ENCODE data around the gene CLTB.
A peak's percentile ranks its signal among the peaks of the same experiment; 100 is the strongest.

The CLTB gene

DNA sequence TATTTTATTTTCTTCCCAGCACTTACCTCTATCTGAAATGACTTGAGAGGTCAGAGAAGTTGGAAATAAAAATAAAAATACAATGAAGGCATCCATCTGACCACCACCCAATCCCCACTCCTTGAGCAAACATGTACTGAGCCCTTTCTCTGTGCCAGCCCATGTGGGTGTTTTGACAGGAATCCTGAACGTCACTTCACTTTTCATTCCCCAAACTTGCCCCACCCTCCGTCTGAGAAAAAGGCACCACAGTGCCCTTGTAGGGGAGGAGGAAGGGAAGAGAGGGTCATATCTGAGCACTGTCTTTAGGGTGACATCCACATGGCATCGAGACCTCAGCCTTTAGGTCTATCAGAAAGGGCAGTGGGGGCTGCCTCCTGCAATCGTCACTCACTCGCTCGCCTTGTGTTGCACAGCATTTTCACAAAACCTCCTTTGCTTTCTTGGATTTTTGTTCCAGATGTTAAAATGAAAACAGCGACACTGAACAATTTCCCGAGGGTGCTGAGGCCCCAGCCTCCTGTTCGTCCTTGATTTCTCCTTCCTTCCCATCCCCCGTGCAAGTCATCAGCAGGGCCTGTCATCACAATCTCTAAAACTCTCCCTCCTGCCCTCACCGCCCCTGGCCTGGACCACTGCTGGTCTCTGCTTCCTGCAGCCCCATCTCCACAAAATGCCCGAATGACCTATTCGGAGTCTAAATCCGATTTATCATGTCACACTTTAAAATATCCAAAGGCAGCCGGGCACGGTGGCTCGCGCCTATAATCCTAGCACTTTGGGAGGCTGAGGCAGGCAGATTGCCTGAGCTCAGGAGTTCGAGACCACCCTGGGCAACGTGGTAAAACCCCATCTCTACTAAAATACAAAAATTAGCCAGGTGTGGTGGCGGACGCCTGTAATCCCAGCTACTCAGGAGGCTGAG, 14.8 kb downstream of the CLTB start:
- DNase-seq (ENCODE audit: low read depth) = no peak

DNA sequence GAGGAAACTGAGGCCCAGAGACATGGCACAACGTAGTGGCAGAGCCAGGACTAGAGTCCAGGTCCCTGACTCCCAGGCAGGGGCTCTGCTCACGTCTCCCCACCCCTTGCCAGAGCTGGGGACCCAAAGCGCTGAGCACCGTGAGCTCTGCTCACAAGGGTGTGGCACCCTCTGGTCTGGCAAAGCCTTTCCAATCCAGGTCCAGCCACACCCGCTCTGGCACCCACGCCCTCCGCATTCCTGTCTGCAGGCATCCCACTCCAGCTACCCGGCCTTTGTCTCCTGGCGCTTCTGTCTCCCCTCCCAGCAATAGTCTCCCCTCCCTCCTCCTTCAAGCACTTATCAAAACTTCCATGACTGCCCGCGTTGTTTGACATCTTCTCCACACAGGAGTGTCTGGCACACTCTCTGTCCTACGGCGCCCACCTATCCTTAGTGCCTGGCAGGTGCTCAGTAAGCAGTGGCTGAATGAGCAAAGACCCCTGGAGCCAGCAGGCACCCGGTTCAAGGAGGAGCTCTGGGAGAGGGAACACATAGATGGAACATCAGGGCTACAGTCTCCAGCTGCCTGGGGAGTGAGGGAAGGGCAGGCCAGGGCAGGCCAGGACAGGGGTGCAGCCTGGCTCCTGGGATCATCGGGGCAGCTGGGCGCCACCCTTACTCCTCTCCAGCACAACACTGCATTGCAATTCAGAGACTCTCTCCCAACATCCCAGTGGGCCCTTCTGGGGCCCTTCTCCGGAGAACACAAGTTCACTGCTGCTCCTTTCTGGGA, 15.8 kb downstream of the CLTB start:
- no peak for DNase-seq (ENCODE audit: low read depth)

DNA sequence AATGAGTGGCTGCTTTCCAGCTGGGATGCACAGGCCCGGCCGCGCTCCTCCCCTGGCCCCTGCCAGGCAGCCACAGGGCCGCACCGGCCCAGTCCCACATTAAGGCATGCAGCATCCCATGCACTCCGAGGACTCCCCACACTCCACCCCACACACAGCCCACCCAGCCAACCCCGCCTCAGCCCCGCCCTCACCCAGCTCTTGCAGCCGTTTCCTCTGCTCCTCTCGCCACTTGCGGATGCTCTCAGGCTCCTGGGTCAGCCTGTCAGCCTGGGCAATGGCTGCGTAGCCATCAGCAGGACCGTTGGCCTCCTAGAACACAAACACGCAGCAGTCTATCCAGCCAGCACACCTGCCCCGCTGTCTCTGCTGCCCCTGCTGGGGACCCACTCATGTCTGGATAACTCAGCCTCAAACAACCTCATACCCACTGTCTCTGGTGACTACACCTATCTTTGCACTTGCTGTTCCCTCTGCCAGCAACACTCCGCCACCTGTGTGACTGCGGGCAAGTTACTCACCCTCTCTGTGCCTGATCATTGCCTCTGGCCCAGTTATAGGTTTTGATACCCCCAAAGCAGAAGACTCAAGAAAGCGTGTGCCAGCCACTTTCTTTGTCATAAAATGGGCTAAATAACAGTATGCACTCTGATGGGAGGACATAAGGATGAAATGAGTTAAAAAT, 18.5 kb downstream of the CLTB start:
- no peak for DNase-seq (ENCODE audit: low read depth)

DNA sequence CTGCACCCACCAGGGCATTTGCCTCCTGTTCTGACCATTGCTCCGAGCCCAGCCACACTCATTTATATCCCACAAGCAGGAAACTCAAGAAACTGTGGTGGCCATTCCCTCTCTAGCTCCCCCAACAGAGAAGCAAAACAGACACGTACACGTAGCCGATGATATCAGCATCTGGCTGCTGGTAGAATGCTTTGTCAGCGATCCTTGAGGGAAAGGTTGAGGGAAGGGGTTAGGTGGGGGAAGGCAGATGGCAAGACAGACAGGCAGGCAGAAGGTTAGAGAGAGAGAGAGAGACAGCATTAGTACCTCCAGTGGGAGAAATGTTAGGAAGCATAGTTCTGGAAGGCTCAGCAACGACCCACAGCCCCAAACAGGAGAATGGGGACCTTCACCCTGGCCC, 20.0 kb downstream of the CLTB start:
- no peak for DNase-seq (ENCODE audit: low read depth)

DNA sequence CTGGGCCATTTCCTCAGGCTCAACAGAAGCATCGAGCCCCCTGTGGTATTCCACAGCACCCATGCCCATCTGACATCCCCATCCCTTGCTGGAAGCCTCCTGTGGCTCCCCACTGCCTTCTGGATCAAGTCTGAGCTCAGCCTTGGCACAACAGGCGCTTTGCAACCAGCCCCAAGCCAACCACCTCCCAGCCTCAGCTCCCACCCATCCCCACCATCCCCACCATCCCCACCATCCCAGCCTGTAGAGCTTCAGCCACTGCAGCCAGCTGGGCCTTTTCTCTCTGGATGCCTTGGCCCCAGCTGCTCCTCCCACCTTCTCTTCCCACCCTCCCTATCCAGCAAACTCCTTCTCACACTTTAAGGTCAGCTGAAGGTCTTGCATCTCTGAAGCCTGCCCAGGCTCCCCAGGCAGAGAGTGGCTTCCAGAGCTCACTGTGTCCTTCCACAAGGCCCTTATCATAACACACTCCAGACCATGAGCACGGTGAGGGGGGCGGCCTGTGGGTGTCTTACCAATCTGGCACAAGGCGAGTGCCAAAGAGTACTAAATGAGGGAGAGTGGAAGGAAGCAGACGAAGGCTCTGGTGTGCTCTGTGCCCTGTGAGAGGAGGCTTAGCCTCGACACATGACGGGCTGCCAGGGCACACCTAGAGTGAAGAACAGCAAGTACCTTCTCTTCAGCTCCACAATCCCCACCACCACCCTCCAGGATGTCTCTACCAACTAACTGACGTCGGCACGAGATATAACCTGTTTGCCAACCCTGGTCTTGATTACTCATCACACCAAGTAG, 21.3 kb downstream of the CLTB start:
- no peak for DNase-seq (ENCODE audit: low read depth)

DNA sequence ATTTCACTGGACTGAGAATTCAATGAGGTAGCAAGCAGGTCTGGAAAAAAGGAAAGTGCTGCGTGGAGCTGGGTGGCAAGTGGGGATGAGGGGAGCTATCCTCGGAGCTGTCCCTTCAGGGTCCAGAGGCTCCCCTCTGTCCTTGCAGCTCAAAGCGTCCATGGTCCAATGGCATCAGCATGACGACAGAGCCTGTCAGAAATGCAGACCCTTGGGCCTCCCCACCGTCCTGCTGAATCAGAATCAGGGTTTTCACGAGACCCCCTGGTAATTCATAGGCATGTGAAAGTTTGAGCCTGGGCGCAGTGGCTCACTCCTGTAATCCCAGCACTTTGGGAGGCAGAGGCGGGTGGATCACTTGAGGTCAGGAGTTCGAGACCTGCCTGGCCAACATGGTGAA, 22.2 kb downstream of the CLTB start:
- DNase-seq (ENCODE audit: low read depth) = no peak

DNA sequence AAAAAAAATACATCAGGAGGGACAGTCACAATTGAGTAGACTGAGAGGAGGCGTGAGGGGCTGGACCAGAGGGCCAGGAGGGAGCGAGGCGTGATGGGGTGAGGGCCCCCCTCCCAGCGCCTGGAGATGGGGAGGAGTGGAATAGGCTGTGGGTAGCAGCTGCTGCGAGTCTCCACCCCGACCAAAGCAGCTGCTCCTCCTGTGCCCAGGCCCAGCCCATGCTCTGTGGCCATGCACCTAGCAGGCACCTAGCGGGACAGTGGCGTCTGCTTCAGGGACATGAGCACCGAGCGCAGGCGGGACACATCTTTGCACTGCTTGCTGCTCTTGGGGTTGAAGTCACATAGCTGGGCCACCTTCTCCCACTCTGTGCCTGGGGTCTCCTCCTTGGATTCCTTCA, 23.8 kb downstream of the CLTB start:
- no peak for DNase-seq (ENCODE audit: low read depth)

DNA sequence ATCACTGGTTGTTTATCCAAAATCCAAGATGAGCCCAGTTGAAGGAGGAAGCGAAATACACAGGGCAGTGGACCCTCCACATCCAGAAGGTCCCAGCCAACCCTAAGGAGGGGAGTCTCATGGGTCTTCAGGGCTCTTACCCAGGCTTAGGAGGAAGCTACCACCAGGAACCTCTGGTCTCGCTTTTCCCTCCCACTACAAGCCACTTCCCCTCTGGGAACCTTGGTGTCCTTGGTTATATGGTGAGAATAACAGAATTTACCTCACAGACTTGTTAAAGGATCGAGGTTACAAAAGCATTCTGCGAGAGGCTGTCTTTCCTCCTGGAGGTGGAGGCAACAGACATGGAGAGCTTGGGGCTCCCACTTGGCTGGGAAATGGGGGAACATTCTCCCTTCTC, 24.3 kb downstream of the CLTB start:
- no peak for DNase-seq (ENCODE audit: low read depth)

DNA sequence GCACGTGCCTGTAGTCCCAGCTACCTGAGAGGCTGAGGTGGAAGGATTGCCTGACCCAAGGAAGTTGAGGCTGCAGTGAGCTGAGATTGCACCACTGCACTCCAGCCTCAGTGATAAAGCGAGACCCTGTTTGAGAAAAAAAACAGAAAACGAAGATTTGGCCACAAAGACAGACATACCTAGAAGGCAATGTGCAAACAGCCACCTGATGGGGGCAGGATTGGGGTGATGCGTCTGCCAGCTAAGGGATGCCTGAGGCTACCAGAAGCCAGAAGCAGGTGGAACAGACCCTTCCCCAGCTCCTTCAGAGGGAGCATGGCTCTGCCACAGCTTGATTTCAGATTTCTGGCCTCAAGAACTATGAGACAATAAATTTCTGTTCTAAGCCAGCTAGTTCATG, 24.9 kb downstream of the CLTB start:
- DNase-seq (ENCODE audit: low read depth) = no peak

DNA sequence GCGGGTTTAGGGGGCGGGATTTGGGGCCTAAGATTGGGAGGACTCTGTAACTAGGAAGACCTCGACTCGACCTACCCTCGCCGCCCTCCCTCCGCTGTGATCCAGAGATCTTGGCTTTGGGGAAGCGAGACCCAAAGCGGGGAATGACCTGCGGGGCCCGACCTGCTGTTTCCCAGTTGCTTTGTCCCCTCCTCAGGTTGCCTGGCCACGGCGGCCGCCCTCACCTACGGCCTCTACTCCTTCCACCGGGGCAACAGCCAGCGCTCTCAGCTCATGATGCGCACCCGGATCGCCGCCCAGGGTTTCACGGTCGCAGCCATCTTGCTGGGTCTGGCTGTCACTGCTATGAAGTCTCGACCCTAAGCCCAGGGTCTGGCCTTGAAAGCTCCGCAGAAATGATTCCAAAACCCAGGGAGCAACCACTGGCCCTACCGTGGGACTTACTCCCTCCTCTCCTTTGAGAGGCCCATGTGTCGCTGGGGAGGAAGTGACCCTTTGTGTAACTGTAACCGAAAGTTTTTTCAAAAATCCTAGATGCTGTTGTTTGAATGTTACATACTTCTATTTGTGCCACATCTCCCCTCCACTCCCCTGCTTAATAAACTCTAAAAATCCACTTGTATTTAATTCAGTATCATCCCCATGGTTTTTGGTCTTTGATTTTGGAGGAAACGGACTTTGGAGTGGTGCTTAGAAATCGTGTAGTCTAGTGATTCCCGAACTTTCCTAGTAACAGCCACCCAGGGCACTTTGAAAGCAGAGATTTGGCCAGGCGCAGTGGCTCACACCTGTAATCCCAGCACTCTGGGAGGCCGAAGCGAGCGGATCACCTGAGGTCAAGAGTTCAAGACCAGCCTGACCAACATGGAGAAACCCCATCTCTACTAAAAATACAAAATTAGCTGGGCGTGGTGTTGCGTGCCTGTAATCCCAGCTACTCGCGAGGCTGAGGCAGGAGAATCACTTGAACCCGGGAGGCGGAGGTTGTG, 26.9 kb downstream of the CLTB start:
- no peak for DNase-seq (ENCODE audit: low read depth)

DNA sequence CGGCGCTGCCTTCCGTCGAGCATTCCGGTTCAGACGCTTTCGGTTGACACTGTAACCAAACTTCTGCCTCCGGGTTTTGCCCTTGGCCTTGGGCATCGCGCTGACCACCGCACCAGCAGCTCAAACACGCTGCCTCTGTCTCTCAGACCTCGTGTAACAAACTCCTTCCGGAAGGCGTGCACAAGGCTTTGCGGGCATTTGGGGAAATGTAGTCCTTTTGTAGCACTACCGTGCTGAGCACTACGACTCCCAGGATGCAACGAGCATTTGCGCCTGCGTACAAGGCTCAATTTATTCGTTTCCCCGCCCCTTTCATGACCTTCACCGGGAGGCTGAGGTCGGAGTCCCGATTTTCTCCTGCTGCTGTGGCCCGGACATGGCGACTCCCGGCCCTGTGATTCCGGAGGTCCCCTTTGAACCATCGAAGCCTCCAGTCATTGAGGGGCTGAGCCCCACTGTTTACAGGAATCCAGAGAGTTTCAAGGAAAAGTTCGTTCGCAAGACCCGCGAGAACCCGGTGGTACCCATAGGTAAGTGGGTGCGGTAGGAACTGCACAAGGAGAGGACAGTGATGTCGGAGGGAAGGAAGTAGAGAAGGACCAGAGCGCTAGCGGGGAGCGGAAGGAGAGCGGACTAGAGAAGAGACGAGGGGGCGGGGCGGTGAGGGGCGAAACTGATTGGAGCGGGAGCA, 27.8 kb downstream of the CLTB start, which contains the start of the genes HIGD2A and NOP16:
HIGD2A (plus strand) TSS at position 308 of the 691 bp plus-strand sequence; CDS start at position 377, 69 bp downstream.
NOP16 (minus strand) TSS at position 155 of the 691 bp plus-strand sequence; CDS start at position 96, 59 bp downstream.
- DNase-seq (ENCODE audit: low read depth) = peak; percentile 98

DNA sequence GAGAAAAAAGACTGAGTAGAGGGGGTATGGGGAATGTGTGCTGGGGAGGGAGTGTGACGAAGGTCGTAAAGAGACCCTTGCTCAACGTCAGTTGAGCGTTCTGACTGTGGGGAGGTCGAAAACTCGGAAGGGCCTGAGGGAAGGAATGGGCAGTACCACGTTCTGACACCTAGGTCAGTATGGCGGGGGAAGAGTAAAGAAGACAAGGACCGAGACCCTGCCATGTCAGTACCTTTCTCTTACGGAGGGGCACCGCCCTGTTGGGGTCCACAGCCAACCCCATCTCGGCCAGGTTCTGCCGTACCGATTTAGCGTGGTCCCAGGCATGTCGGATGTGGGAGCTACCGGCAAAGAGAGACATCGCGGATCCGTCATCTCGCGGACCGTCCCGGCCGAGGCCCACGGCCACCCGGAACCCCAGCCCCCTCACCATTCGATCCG, 28.3 kb downstream of the CLTB start:
- no peak for DNase-seq (ENCODE audit: low read depth)

DNA sequence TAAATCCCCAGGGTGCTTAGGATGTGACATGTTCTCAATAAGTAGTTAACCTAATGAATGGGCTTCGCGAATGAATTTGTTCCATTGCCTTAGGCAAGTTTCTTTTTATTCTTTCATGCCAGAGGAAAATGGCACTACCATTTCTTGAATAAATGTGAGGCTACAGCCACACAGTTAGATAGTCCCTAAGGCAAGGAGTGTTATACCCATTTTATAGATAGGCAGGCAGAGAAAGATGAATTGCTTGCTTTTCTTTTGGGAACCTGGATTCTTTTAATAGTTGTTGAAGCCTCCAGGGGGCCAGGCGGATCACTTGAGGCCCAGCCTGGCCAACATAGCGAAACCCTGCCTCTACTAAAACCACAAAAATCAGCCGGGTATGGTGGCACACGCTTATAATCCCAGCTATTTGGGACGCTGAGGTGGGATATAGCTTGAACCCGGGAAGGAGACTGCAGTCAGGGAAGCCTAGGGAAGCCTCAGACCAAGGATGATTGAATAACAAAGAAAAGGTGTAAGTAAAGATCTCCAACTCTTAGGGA, 28.9 kb downstream of the CLTB start:
- no peak for DNase-seq (ENCODE audit: low read depth)

DNA sequence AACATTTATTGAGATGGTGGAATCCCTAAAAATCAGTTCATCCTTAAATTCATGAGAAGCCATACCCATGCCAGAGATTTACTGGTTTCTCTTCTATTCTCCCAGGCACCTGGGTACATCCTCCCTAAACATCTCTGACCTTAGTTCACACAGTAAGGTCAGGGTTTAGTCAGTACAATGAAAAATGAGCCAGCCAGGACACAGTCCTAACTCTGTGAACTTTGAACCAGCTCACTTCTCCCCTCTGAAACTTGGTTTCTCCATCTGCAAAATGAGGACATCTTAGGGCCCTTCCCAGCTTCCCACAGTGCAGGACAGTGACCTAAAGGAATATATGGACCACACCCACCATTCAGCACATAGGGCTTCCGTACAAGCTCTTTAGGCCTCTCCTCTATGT, 29.8 kb downstream of the CLTB start:
- no peak for DNase-seq (ENCODE audit: low read depth)

DNA sequence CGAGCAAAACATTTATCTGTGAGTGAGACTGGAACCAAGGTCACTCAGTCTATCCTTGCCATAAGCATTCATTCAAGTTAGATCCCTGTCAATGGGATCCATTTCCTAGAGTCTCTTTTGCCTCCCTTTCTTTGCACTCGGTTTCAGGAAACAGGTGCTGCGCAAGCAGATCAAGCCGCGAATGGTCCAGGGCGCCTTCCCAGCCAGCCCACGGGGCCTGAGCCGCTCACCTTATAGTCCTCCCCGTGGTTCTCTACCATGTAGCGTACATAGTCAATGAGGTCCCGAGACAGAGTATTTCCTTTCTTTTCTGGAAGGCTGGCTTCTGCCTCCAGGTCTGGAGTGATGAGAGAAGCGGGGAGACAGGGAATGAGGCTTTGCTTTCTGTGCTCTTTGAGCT, 31.3 kb downstream of the CLTB start:
- DNase-seq (ENCODE audit: low read depth) = no peak

DNA sequence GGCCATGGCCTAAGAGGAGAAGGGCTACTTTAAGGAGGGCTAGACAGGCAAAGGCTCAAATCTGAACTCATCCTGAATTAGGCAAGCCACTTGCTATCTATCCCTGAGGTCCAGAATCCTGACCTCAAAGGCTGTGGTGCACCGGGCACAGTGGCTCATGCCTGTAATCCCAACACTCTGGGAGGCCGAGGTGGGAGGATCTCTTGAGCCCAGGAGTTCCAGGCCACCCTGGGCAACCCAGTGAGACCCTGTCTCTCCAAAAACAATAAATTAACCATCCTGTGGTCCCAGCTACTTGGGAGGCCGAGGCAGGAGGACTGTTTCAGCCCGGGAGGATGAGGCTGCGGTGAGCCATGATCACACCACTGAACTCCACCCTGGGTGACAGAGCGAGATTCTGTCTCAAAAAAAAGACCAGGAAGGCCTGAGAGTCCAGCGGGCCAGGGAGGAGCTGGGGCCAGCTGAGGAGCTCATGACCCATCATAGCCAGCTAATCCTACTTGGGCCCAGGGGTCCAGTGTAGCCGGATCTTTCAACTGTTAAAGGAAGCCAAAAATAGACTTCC, 31.9 kb downstream of the CLTB start:
- no peak for DNase-seq (ENCODE audit: low read depth)

DNA sequence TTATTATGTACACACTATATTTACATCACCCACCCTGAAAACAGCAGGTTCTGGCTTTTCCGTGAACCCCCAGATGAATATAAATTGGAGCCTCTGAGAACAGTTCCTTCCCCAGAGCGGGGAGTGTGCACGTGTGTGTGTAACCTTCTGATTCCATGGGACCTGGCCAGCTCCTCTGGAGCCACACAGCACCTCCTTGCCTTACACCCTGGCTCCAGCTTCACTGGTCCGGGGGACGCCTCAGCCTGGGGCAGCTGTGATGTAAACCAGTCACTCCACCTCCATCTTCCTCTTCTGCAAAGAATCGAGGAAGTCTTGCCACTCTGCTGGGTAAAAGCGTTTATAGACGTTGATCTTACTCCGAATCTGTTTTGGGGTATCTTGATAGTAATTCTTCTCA, 32.4 kb downstream of the CLTB start:
- no peak for DNase-seq (ENCODE audit: low read depth)

DNA sequence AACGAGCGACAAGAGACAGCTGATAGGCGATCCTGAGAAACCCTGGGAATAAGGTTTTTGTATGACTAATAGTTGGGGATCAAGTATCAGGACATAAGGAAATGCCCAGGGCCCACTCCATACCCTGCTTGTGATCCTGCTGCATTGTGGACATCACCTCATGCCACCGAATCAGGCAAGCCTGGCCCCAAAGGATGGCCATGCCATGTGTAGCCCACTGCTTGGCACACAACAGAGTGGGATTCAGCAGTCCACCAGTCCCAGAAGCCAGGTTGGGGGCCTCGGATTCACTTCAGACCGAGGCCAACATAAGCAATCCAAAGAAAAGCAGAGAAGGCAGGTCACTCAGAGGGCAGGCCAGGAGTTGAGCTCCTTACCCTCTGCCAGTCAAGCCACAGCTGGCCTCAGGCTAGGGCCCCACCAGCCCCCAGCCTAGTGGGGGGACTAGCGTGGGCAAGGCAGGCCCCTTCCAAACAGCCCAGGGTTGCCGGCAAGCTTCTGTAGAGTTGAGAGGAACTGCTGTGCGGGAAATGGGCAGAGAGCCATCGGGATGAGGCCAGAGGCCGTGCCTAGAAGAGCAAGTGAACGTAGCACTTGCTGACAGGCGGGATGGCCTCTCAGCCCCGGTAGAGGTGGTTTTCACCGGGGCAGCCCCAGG, 33.0 kb downstream of the CLTB start:
- DNase-seq (ENCODE audit: low read depth) = no peak

DNA sequence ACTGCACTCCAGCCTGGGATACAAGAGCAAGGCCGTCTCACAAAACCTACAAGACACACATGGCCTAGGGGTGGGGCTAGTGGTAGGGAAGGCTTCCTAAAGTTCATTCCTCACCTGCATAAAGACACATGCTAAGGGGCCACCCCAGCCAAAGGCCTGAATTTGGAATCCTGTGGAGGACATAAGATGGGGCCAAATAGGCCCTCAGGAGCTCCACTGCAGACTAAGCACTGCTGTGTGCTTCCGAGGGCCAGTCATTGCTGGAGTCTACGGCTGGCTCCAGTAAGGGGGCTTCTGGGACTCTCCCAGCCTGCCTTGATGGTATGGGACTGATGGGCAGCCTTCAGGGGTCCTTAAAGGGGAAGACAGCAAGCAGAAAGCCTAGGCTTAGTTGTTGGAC, 33.6 kb downstream of the CLTB start:
- no peak for DNase-seq (ENCODE audit: low read depth)
